CD14-positive monocyte (primary cell): ENCODE data around the gene SCAPER. TPM values are rescaled to one million over a fixed set of nuclear protein-coding genes. Genes with fewer than 3 reads are reported as not detected.

ENCODE experiments used
- DNase-seq, 3 donors: peaks; one replicate each; pipeline ENCODE4 v3.0.0-alpha.2; 2011 to 2022
- H2AFZ ChIP-seq: 2 replicates; pipeline ENCODE4 v1.6.0; 2012; ENCODE audit warnings: mild to moderate bottlenecking, low read depth, low read length, inconsistent platforms; ENCODE audit not compliant: insufficient read depth, poor library complexity, severe bottlenecking
- H3K27ac ChIP-seq, 2 donors: 1 replicate in 1 of 2; 2 replicates in 1 of 2; pipeline ENCODE4 v1.5.1; 2012 to 2013; ENCODE audit warnings: low read length in 2 of 2, control low read depth in 1 of 2, inconsistent platforms in 1 of 2, low read depth in 1 of 2, mild to moderate bottlenecking in 1 of 2
- H3K27me3 ChIP-seq, 2 donors: one replicate each; pipeline versions ENCODE4 v1.6.0 to v1.6.1; 2011 to 2013; ENCODE audit warnings: low read length in 2 of 2; ENCODE audit not compliant: control insufficient read depth in 2 of 2, insufficient read depth in 2 of 2
- H3K36me3 ChIP-seq, 2 donors: replicated peaks in 1 of 2; 1 replicate in 1 of 2; 2 replicates in 1 of 2; pipeline versions ENCODE4 v1.5.1 to v1.6.1; 2012 to 2013; ENCODE audit warnings: low read length in 2 of 2, control low read depth in 1 of 2, inconsistent platforms in 1 of 2, mild to moderate bottlenecking in 1 of 2; ENCODE audit not compliant: insufficient read depth in 2 of 2, control insufficient read depth in 1 of 2
- H3K4me1 ChIP-seq, 2 donors: 1 replicate in 1 of 2; 2 replicates in 1 of 2; pipeline versions ENCODE4 v1.5.1 to v1.6.1; 2012 to 2013; ENCODE audit warnings: low read length in 2 of 2, control low read depth in 1 of 2, inconsistent platforms in 1 of 2, mild to moderate bottlenecking in 1 of 2, moderate library complexity in 1 of 2; ENCODE audit not compliant: insufficient read depth in 2 of 2, control insufficient read depth in 1 of 2
- H3K4me2 ChIP-seq: replicated peaks from 2 replicates; pipeline ENCODE3; 2012; ENCODE audit warnings: low read length, moderate library complexity, mild to moderate bottlenecking; ENCODE audit not compliant: poor library complexity, severe bottlenecking; ENCODE audit errors: extremely low read depth
- H3K4me3 ChIP-seq, 3 experiments: fragments of 200-600 bp in 1 of 3; sonication (generic) in 1 of 3; replicated peaks in 1 of 3; 1 replicate in 2 of 3; 2 replicates in 1 of 3; pipeline ENCODE4 v1.5.1; 2011 to 2013; ENCODE audit warnings: low read length in 3 of 3, mild to moderate bottlenecking in 3 of 3, control low read depth in 2 of 3, low read depth in 2 of 3, inconsistent platforms in 1 of 3, moderate library complexity in 1 of 3
- H3K79me2 ChIP-seq: 2 replicates; pipeline ENCODE4 v1.6.0; 2012; ENCODE audit warnings: mild to moderate bottlenecking, control low read depth, inconsistent platforms, low read length, moderate library complexity; ENCODE audit not compliant: insufficient read depth
- H3K9ac ChIP-seq: 2 replicates; pipeline ENCODE4 v1.6.0; 2017; ENCODE audit warnings: low read length, mild to moderate bottlenecking; ENCODE audit not compliant: insufficient read depth, poor library complexity, severe bottlenecking
- H3K9me3 ChIP-seq, 2 donors: replicated peaks in 1 of 2; 1 replicate in 1 of 2; 2 replicates in 1 of 2; pipeline versions ENCODE4 v1.5.1 to v1.6.1; 2012 to 2013; ENCODE audit warnings: low read length in 2 of 2, control low read depth in 1 of 2; ENCODE audit not compliant: control insufficient read depth in 1 of 2, insufficient read depth in 1 of 2
- H4K20me1 ChIP-seq: 2 replicates; pipeline ENCODE4 v1.6.0; 2012; ENCODE audit warnings: mild to moderate bottlenecking, low read length, control low read depth, moderate library complexity; ENCODE audit not compliant: insufficient read depth
- H3K27ac Mint-ChIP-seq, 7 donors: one replicate each; pipeline ENCODE4 v1.8.0; 2020; ENCODE audit warnings: mild to moderate bottlenecking in 7 of 7, mixed read lengths in 7 of 7, moderate library complexity in 6 of 7, inconsistent platforms in 2 of 7
- H3K27me3 Mint-ChIP-seq, 3 donors: one replicate each; pipeline ENCODE4 v1.8.0; 2021 to 2022; ENCODE audit warnings: low read depth in 3 of 3, mild to moderate bottlenecking in 3 of 3, mixed read lengths in 3 of 3, moderate library complexity in 3 of 3, inconsistent platforms in 1 of 3
- H3K36me3 Mint-ChIP-seq, 2 donors: one replicate each; pipeline ENCODE4 v1.8.0; 2020; ENCODE audit warnings: mixed read lengths in 2 of 2, inconsistent platforms in 1 of 2, mild to moderate bottlenecking in 1 of 2
- H3K4me1 Mint-ChIP-seq: one replicate; pipeline ENCODE4 v1.8.0; 2020; ENCODE audit warnings: mild to moderate bottlenecking, mixed read lengths
- H3K4me3 Mint-ChIP-seq, 2 donors: one replicate each; pipeline ENCODE4 v1.8.0; 2020; ENCODE audit warnings: mild to moderate bottlenecking in 2 of 2, mixed read lengths in 2 of 2, moderate library complexity in 1 of 2
- H3K9me3 Mint-ChIP-seq, 7 donors: one replicate each; pipeline ENCODE4 v1.8.0; 2020 to 2022; ENCODE audit warnings: mixed read lengths in 7 of 7, mild to moderate bottlenecking in 6 of 7, moderate library complexity in 6 of 7, inconsistent platforms in 2 of 7
- CTCF ChIP-seq: fragments of 200-600 bp; IDR thresholded peaks from one replicate; pipeline ENCODE4 v1.8.0; 2022; ENCODE audit warnings: antibody characterized with exemption, mild to moderate bottlenecking
- WGBS: methylation state at CpG from one replicate; pipeline ENCODE4 v1.1.5; 2013; ENCODE audit warnings: missing lambda C conversion rate; ENCODE audit not compliant: insufficient coverage; 5-methylcytosine and 5-hydroxymethylcytosine counted together
- intact Hi-C, 2 donors: fragments of 100-400 bp; cut with micrococcal nuclease; formaldehyde crosslinking; loops; one replicate each; pipeline versions ENCODE4 v1.15.0 to v1.15.1; 2023
- polyA plus RNA-seq, 3 donors: library from polyadenylated mRNA; depleted of rRNA in 1 of 3; unstranded in 2 of 3; stranded (reverse) in 1 of 3; fragments of 300-500 nt in 2 of 3; fragments of >200 nt in 1 of 3; fragmentation: Illumina TruSeq in 2 of 3; gene quantifications; 1 replicate in 2 of 3; 2 replicates in 1 of 3; pipeline ENCODE4 v1.2.3, GENCODE V29; 2012 to 2021

The SCAPER gene
- polyA plus RNA-seq, 3 donors = 2.5 to 5.4 (median 4.2) TPM

GRCh38 chr15:76947454-76947853 lies 42.3 kb upstream of the SCAPER start:
- intact Hi-C loops = no loop called here
- WGBS = no CpG with 5 or more reads among the region's 3 CpGs
- Histone ChIP-seq H3K36me3 (peaks cover 40 to 80% of the 10 kb centered on the region in 2 donors), H3K9me3 (no peaks in the 10 kb centered on the region), H3K4me3 (no peak overlapping the region), H3K79me2 (no peaks in the 10 kb centered on the region), H2AFZ (no peak overlapping the region), H3K4me2 (no peak overlapping the region), H3K4me1 (no peaks in the 10 kb centered on the region), H3K27ac (no peak overlapping the region), H3K27me3 (no peaks in the 10 kb centered on the region), H3K9ac (no peak overlapping the region), H4K20me1 (no peaks in the 10 kb centered on the region)
- no peak overlapping the region for H3K4me3 Mint-ChIP-seq
- H3K9me3 Mint-ChIP-seq = no peaks in the 10 kb centered on the region
- H3K27me3 Mint-ChIP-seq = no peaks in the 10 kb centered on the region
- no peak for DNase-seq
- no peak for TF ChIP-seq CTCF
- peaks cover 8% of the 10 kb centered on the region for H3K4me1 Mint-ChIP-seq
- H3K27ac Mint-ChIP-seq = no peak overlapping the region
- H3K36me3 Mint-ChIP-seq = peaks cover 48 to 56% of the 10 kb centered on the region in 2 donors

- no peaks in the 10 kb centered on the region for H3K9me3 Mint-ChIP-seq
- WGBS = 93% methylated on average over 1 of the region's 2 CpGs
- no peak overlapping the region for H3K4me3 Mint-ChIP-seq
- no peak for DNase-seq
- no peaks in the 10 kb centered on the region for H3K9me3 ChIP-seq
- no peak overlapping the region for H2AFZ ChIP-seq
- H3K36me3 Mint-ChIP-seq = peaks cover 47 to 53% of the 10 kb centered on the region in 2 donors
- intact Hi-C loops = no loop called here
- no peaks in the 10 kb centered on the region for H4K20me1 ChIP-seq
- no peaks in the 10 kb centered on the region for H3K4me1 ChIP-seq
- H3K79me2 ChIP-seq = no peaks in the 10 kb centered on the region
- H3K4me3 ChIP-seq = no peak overlapping the region
- H3K27me3 Mint-ChIP-seq = no peaks in the 10 kb centered on the region
- no peak for TF ChIP-seq CTCF
- no peak overlapping the region for H3K9ac ChIP-seq
- H3K4me2 ChIP-seq = no peak overlapping the region
- no peaks in the 10 kb centered on the region for H3K27me3 ChIP-seq
- peaks cover 35 to 72% of the 10 kb centered on the region in 2 donors for H3K36me3 ChIP-seq
- H3K27ac Mint-ChIP-seq = no peak overlapping the region
- peaks cover 10% of the 10 kb centered on the region for H3K4me1 Mint-ChIP-seq
- H3K27ac ChIP-seq = no peak overlapping the region
These were observed 40.5 kb upstream of the SCAPER start for GRCh38 chr15:76945494-76946093.
